ENCODE results near the gene IWS1. TPM values are rescaled to one million over a fixed set of nuclear protein-coding genes. Genes with fewer than 3 reads are reported as not detected.
"Not testable (repeated sequence)": the region's sequence is repeated elsewhere in the genome, so short reads cannot be mapped to it uniquely, and the experiment has no call there.

Gene IWS1
- total RNA-seq, 1 donor from 2014 or later: 53.0 TPM

DNA sequence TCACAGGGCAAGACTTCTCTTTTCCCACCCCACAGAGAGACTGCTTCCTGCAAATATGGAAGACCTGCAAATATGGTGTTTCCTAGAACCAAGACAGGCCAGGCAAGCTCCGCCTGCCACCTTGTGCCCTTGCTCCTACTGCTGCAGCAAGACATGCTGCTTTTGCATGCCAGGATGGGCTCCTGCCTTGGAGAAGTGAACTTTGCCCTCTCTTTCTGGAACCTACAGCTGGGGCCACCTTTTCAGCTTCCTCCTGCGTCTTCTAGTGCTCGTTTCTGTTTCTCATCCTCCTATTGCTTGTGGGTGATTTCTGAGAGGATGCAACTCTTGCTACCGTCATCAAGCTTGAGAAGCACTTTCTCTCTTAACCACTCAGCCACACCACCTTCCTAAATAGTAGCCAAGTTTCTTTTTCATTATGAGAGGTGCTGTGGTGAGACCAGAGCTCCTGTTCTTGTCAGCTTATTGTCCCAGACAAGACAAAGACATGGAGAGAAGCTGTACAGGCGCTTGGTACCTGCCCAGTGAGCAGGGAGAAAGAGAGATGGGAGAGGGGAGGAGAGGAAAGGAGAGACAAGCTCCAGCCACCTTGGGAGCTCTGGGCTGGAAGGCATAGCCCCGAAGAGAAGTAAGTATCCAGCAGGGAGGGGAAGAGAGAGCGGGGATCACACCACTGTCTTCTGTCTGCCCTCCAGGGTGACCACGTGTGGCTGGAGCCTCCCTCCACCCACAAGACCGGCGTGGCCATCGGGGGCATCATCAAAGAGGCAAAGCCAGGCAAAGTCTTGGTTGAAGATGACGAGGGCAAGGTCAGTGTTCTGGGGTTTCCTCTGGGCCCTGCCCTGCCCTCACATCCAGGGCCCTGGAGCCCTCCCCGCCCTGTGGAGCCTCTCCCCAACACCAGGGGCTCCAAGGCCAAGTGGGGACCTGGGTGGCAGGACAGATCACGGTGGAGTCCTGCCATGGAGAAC lies 37.5 kb upstream of the IWS1 start:
- DNase-seq (ENCODE audit: missing footprints) (no peak), ATAC-seq (no peak)
- intact Hi-C loops (cut with DNase I): no loop called here

DNA sequence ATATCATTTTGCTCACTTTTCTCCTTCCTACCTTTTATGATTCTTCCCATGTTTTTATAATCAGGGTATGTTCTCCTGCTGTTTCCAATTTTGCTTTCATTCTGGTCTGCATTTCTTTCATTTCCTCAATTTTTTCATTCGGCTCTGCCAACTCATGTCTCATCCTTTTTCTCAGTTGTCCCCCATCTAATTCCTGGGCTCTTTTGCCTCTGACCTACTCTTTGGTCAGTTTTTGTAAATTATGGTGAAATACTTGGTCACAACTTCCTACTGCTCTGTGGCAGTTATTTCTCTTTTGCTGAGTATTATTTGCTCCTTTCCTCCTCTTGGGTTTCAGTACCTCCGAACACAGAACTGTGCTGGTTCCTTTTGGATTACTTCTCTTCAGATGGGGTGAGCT lies 36.6 kb upstream of the IWS1 start:
- ATAC-seq: no peak
- no peak for DNase-seq (ENCODE audit: missing footprints)
- intact Hi-C loops (cut with DNase I): no loop called here

DNA sequence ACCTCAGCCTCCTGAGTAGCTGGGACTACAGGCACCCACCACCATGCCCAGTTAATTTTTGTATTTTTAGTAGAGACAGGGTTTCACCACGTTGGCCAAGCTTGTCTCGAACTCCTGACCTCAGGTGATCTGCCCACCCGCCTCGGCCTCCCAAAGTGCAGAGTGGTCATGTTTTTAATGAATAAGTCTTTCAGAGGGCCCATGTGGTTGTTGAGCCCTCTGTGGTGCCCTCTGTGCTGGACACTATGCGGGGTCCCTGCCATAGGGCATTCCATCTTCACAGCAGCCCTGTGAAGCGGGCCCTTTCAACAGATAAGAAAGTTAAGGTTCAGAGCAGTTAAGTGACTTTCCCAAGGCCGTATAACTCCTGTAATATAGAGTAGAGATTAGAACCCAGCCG lies 35.1 kb upstream of the IWS1 start:
- no peak for DNase-seq (ENCODE audit: missing footprints)
- no peak for ATAC-seq

DNA sequence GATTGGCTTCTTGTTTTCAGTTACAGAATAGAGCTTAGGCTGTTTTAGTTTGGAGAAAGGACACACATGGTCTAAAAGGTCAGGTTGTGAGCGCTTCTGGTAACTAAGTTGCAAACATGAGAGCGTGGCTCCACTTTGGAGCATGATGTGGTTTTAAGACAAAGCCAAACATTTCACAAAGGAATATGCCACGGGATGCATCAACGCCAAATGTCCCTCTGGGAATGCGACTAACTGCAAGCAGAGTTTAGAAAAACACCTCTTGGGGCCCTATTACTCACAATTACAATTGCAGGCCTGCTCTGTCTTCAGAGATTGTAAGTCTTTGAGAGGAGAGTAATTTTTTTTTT lies 34.6 kb upstream of the IWS1 start:
- ATAC-seq (no peak), DNase-seq (ENCODE audit: missing footprints) (no peak)
- intact Hi-C loops (cut with DNase I): no loop called here

More for the DNA sequence above, 35.1 kb upstream of the IWS1 start:
- intact Hi-C loops (cut with DNase I): no loop called here

DNA sequence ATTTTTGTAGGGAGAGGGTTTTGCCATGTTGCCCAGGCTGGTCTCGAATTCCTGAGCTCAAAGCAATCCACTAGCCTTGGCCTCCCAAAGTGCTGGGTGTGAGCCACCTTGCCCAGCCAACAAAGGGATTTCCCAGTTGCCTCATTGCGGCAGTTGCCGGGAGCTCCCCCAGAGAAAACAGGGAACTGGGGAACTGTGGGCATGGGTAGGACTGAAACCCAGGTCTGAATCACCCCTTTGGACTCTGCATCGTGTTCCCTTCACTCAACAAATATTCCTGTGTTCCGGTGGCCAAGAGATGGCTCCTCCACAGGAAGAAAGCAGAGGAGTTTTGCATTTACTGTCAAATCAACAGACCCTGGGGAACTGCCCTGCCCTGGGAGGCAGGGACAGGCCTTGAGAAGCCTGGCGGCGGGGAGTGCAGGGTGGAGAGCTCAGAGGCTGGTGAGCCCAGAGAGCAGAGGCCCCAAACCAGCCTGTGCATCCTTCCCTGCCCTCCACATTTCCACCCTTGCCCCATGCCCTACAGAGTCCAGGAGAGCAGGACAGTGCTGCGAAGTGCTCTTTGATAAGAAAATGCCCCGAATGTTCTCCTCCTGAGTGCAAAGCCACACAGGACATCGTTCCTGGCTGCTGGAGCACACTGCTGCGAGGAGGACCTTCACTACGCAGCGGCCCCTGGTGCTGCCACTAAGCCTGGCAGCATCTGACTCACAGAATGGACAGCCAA lies 34.1 kb upstream of the IWS1 start:
- peak; percentile 20 for ATAC-seq
- intact Hi-C loops (cut with DNase I): no loop called here
- DNase-seq (ENCODE audit: missing footprints): no peak

DNA sequence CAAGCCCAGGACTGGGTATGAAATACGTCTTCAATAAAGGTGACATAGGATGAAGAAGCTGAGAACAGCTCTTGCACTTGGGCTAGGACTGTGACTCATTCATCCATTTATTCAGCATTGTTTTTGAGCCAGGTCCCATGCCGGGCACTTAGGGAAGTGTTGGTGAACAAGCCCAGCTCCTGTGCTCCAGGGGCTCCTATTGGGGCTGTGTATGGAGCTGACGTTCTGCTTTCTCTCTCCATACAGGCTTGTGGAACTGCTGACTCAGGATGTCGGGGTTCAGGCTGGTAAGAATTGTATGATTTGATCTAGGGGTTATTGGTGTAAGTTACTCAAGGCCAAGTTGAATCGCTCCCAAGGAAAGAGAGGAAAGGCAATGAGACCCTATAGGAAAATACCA lies 33.2 kb upstream of the IWS1 start:
- DNase-seq (ENCODE audit: missing footprints): no peak
- intact Hi-C loops (cut with DNase I): no loop called here
- no peak for ATAC-seq

DNA sequence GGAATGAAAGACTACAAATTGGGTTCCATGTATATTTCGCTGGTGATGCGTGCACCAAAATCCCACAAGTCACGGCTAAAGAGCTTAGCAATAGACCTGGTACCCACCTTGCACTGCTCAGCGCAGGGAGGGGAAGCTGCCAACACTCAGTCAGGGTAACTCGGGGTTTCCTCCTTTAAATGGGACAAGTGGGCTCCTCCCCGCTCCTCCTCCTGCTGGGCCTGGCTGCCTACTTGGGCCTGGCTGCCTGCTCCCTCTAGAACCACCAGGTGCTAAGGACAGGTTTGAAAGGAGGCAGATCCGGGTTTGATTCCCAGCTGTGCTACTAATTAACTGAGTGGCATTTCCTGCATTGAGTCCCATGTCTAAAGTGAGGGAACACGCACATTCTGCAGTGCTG lies 32.6 kb upstream of the IWS1 start:
- no peak for DNase-seq (ENCODE audit: missing footprints)

DNA sequence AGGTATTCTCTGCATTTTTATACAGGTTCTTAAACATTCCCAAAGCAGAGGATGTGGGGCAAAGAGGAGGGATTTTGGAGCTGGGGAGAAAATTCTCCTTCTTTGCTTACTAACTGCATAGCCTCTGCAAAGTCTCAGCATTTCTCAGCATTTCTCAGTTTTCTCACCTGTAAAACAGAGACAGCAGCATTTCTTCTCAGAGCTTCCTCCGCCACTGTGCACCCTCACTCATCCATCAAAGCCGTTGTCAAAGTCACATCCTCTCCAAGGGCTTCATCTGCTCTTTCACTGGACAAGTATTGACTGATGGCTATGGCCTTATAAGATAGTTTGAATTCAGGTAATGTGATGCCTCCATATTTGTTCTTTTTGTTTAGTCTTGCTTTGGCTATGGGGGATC lies 26.6 kb upstream of the IWS1 start:
- DNase-seq (ENCODE audit: missing footprints): no peak
- intact Hi-C loops (cut with DNase I): no loop called here
- ATAC-seq: no peak

More for the DNA sequence above, 32.6 kb upstream of the IWS1 start:
- no peak for ATAC-seq
- intact Hi-C loops (cut with DNase I): no loop called here

DNA sequence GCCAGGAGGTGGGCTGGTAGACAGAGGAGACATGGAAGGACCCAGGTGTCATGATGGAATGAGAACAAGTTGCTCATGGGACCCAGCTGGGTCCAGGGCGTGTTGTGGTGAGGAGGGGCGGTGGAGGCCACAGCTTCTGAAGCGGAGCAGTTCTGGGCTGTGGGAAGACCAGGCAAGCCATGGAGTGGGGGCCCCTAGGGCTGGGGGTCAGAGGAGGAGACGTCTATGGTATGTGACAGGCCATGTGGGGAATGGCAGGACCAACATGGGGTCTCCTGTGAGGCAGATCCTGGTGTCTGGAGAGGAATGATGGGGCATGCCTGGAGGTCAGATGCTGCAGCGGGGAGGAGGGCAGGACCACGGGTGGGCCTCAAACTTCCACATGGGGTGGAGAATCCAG lies 26.0 kb upstream of the IWS1 start:
- intact Hi-C loops (cut with DNase I): no loop called here
- DNase-seq (ENCODE audit: missing footprints) (no peak), ATAC-seq (no peak)

DNA sequence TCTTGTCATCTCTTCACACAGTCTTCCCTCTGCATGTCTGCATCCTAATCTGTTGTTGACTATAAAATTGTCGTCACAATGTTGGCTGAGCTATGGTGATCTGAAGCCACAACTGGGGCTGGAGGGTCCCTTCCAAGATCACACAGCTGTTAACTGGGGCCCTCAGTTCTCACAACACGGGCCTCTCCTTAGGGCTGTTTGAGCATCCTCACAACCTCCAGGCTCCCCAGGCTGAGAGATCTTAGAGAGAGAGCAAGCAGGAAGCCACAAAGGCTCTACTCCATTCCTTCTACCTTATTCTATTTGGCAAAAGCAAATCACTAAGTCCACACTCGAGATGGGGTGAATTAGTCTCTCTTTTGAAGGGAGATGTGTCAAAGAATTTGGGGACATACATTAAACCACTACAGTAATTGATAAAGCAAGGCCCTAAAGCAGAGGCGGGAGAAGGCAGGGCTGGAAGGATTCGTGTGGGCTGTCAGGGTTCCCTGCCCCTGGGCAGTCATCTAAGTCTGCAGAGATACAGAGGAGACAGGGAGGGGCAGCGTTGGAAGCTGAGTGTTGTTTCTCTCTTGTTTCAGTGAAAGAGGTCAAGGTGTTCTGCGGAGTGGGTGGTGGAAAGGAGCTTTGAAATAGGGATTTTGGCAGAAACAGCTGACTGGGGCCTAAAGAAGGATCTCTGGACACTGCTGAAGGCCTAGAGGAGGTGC lies 25.1 kb upstream of the IWS1 start:
- ATAC-seq (no peak), DNase-seq (ENCODE audit: missing footprints) (no peak)
- intact Hi-C loops (cut with DNase I): no loop called here

DNA sequence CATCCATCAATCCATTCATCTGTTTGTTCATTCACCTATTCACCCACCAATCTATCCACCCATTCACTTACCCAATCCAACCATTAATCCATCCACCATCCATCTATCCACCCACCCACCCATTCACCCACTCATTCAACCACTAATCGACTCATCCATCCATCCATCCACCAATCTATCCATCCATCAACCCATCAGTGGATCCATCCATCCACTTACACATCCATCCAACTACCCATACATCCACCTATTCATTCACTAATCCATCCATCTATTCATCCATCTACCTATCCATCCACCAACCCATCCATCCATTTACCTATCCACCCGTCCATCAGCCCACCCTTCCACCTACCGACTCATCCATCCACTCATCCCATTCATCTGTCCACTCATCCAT lies 20.5 kb upstream of the IWS1 start:
- intact Hi-C loops (cut with DNase I): no loop called here
- ATAC-seq (no peak), DNase-seq (ENCODE audit: missing footprints) (no peak)

DNA sequence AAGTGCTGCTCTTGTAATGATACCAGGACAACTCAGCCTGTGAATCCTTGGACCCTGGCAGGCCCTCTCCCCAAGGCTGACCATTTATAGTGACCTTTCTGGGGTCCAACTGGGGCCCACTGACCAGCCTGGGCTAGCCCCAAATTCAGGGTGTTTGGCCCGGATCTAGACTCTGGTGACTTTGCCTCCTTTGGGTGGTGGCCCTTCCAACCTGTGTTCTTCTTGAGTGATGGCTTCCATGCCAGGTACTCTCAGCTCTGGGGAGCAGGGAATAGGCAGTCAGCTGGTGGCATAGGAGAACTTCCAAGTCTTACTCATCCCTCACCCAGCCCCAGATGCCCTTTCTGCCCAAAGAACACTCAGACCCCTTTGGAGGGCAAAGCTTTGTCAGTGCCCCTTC lies 19.5 kb upstream of the IWS1 start:
- intact Hi-C loops (cut with DNase I): no loop called here
- DNase-seq (ENCODE audit: missing footprints): no peak
- no peak for ATAC-seq

DNA sequence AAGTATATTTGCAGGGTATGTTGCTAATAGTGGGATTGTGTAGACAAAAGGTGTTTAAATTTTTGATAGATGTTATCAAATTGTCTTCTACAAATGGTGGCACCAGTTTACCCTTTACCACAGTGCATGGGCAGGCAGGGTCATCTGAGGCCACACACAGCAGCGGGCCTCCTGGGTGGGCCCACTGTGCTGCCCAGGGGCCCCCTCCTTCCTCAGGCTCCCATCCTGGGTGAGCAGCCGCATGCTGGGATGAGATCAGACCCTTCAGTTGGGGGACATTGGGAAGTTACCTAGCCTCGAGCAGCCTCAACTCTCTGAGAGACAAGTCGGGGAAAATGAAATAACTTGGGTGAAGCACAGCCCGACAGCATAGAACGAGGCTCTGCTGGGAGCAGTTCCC lies 18.9 kb upstream of the IWS1 start:
- ATAC-seq (no peak), DNase-seq (ENCODE audit: missing footprints) (no peak)
- intact Hi-C loops (cut with DNase I): no loop called here

DNA sequence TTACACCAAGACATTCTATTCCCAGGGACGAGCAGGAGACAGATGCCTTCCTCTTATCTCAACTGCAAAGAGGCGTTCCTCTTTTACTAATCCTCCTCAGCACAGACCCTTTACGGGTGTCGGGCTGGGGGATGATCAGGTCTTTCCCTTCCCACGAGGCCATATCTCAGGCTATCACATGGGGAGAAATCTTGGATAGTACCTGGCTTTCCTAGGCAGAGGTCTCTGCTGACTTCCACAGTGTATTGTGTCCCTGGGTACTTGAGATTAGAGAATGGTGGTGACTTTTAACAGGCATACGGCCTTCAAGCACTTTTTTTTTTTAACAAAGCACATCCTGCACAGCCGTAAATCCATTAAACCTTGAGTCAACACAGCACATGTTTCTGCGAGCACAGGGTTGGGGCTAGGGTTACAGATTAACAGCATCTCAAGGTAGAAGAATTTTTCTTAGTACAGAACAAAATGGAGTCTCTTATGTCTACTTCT lies 16.8 kb upstream of the IWS1 start:
- ATAC-seq; DNase-seq (ENCODE audit: missing footprints); intact Hi-C loops (cut with DNase I): not testable (repeated sequence)

DNA sequence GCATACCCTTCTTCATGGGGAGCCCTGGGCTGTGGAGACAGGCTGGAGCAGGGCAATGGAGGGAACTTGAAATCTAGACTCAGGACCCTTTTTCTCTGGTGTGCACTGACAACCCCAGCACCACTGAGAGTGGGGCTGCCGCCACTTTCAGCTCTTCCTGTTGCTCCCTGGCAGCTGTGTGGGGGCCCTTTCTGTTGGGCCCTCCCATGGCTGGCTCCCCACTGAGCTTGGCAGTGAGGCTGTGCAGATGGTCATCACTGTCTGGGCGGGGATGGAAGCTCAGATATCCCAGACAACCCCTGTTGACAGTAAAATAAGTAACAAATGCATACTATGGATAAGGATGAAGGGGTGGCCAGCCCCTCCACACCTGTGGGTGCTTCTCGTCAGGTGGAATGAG lies 15.9 kb upstream of the IWS1 start:
- ATAC-seq (no peak), DNase-seq (ENCODE audit: missing footprints) (no peak)
- intact Hi-C loops (cut with DNase I): no loop called here

DNA sequence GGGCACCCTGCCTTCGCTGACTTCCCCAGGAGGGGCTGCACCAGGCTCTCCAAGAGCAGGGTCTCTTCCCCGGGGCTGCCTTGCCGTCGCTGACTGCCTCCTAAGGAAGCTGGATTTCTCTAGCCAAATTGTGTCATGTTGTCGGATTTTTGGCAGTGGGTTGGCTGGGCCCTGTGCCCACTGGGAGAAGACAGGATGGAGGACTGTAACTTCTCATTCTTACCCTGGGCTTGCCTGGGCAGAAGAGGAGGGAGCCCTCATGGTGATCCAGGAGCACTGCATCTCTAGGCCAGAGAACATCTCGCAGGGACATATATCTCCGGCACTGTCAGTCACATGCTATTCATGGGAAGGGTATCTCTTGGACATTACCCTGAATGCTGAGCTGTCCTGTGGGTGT lies 15.5 kb upstream of the IWS1 start:
- DNase-seq (ENCODE audit: missing footprints) (no peak), ATAC-seq (no peak)
- intact Hi-C loops (cut with DNase I): no loop called here

DNA sequence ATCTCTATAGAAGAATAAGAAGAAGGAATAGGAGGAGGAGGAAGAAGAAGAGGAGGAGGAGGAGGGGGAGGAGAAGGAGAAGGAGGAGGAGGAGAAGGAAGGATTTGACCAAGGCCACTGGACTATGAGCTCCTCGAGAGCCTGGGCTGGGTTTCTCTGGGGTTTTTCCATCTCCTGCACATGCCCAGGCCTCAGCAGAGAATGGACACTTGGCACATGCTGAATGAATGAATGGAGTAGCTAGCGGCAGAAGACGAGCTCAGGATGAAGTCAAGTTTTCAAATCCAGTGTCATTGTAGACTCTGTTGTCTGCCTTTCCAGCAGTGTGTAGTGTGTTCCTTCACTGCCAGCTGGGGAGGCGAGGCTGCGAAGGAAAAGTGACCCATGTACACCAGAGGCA lies 11.4 kb upstream of the IWS1 start:
- no peak for ATAC-seq
- intact Hi-C loops (cut with DNase I): no loop called here
- no peak for DNase-seq (ENCODE audit: missing footprints)

DNA sequence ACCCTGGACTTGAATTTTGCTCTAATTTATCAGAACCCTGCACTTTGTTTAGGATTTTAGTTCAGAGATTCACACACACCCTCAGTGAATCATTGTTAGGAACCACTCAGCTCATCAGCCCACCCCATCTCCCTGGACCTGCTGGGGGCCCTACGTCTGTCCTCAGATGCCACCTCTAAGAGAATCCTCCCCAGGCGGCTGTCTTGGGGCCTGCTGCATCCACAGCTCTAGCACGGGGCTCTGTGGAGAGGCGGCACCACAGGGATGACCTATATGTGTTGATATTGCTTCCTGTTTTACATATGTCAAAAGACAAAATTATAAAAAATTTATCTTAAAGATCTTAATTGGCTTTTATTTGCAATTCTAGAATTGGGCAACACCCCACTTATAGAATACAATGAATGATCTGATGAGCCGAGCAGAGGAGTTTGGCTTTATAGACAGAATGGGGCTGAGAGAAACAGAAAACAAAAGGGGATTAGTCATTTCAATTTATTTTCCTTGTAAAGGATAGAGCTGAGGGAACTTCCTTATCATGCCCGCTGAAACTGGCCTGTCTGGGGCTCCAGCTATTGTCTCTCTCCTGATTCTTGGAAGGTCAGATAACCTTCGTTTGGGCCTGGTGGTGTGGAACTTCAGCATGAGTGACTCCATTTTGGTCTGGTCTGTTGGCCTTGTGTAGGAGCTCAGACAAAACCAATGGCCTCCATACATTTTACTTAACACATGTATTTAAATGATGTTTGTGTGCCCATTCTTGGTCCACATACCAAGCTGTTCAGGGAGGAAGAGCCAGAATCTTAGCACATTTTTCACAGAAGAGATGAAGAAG lies 10.6 kb upstream of the IWS1 start:
- no peak for ATAC-seq
- intact Hi-C loops (cut with DNase I): no loop called here
- DNase-seq (ENCODE audit: missing footprints): no peak

DNA sequence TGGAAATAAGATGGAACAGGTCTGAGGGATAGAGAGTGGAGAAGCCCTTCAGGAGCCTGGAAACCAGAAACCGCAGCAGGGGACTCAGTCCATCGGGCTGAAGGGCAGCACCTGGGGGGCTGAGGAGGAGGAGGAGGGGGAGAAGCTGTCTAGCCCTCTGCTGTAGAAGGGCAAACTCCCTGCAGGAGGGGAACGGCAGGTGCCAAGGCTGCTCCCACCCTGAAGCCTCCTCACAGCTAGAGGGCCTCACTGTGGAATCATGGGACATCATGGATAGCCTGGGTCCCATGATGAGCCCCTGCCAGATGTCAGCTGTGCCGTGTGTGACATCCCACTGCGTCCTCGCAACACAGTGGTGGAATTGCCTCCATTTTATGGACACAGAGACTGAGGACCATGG lies 9.6 kb upstream of the IWS1 start:
- intact Hi-C loops (cut with DNase I): no loop called here
- no peak for DNase-seq (ENCODE audit: missing footprints)
- no peak for ATAC-seq
